ENCODE data around the gene VPS35L.
"Not testable (repeated sequence)": the region's sequence is repeated elsewhere in the genome, so short reads cannot be mapped to it uniquely, and the experiment has no call there.

VPS35L gene

DNA sequence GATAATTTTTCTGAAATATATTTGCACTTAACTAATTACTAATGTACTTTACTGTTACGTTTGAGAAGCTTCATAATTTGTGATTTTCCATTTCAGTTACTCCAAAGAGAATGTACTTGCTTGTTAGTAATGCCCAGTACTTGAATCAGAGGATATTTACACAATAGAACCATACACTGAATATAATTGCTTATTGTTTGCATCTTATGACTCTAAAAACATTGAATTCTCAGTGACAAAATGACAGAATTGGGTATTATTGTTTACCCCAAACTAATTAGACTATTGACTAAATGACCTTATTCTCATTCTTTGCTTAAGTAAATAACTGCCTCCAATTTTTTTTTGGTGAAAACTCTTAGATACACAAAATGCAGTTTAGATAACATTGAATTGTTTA lies 22.9 kb upstream of the VPS35L start:
- DNase-seq (ENCODE audit: low spot score), result no peak

DNA sequence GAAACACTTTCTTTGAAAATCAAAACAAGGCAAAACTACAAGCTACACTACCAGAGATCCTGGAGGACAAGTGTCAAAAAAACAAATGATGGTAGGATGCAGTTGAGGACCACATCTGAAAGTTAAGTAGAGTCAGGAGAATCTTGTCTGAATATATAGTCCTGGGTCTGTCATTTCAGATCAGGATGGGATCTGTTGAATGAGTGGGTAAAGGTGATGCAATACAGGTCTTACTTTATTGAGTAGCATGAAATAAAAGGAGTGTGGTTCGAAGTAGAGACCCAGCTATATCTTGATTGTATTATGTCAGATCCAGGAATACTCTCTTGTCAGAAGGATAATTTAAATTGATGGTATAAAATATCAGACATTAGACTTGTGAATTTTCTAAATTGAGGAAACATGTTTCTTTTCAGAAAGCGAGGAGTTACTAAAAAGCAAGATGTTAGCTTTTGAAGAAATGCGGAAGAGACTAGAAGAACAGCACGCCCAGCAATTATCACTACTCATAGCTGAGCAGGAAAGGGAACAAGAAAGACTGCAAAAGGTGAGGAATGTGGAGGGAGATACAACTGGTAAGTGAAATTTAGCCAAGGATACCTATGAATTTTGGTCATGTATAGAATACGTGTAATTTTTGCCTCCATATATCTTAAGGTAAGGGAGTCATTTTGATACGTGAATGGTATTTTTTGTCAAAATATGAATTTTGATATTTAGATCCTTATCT lies 15.1 kb upstream of the VPS35L start:
- DNase-seq (ENCODE audit: low spot score), result no peak

DNA sequence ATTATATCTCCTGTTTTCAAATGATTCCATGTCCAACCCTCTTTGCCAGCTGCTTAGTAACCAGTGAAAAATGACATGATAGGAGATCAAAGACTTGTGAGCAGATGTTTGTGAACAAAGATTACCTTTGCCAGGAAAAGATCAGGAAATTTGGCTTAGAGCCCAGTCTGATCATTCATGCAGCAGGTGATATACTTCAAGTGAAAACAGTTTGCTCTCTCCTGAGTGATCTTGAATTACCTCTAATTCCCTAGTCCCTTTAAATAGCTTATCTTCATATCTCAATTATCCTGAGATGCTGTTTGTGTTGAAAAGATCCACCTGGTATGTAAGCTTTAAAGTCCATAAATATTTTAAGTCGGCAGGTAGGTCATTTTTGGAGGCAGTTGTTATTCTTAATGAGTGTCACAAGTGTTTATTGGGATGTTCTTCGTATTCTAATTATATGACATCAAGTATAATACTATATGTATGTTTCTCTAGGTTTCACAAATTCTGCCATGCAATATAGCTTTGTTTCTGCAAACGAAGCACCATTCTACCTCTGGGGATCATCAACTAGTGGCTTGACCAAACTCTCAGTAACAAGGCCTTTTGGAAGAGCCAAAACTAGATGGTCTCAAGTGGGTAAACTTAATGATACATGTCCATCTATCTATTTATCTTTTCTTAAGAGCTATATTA lies 13.2 kb upstream of the VPS35L start:
- DNase-seq (ENCODE audit: low spot score), result no peak

DNA sequence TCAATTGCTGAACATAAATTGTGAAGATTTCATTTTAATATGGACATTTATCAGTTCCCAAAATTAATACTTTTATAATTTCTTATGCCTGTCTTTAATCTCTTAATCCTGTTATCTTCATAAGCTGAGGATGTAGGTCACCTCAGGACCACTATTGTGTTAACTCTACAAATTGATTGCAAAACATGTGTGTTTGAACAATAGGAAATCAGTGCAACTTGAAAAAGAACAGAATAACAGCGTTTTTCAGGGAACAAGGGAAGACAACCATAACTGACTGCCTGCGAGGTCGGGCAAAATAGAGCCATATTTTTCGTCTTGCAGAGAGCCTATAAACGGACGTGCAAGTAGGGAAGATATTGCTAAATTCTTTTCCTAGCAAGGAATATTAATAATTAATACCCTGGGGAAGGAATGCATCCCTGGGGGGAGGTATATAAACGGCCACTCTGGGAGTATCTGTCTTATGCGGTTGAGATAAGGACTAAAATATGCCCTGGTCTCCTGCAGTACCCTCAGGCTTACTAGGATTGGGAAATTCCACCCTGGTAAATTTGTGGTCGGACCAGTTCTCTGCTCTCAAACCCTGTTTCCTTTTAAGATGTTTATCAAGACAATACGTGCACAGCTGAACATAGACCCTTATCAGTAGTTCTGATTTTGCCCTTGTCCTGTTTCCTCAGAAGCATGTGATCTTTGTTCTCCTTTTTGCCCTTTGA lies 12.1 kb upstream of the VPS35L start:
- DNase-seq (ENCODE audit: low spot score), result not testable (repeated sequence)

DNA sequence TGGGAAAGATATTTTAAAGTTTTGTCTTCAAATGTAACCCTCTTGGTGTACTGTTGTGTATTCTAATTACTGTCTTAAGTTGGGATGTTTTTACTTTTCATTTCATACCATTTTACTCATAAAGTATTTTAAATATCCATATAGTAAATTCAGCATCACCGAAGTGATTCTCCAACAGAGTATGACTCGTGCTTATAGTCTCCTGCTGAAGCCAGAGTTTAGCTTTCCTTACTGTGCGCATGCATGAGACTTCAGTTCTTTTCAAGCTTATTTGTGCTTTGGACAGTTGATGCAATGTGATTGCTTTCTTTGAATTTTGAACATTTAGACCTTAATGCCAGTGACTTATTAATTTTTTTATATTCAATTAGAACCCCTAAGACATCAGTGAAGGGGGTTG lies 7.4 kb upstream of the VPS35L start:
- no peak for DNase-seq (ENCODE audit: low spot score)

DNA sequence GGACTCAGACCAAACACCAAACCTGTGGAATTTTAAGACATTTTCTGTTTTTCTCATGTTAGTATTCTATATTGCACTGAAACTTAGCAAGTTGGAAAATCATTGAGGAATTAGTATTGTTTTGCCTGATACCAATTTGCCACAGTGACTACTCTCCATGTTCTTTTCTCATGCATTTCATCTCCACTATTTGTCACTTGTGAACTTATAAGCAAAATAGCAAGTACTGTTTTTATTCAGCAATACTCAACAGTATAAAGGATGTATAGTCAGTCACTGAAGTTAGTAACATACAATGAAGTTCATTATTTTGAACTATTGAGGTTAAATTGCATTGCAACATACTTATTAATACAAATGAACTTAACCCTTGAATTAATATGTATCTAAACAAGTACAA lies 5.8 kb upstream of the VPS35L start:
- no peak for DNase-seq (ENCODE audit: low spot score)

DNA sequence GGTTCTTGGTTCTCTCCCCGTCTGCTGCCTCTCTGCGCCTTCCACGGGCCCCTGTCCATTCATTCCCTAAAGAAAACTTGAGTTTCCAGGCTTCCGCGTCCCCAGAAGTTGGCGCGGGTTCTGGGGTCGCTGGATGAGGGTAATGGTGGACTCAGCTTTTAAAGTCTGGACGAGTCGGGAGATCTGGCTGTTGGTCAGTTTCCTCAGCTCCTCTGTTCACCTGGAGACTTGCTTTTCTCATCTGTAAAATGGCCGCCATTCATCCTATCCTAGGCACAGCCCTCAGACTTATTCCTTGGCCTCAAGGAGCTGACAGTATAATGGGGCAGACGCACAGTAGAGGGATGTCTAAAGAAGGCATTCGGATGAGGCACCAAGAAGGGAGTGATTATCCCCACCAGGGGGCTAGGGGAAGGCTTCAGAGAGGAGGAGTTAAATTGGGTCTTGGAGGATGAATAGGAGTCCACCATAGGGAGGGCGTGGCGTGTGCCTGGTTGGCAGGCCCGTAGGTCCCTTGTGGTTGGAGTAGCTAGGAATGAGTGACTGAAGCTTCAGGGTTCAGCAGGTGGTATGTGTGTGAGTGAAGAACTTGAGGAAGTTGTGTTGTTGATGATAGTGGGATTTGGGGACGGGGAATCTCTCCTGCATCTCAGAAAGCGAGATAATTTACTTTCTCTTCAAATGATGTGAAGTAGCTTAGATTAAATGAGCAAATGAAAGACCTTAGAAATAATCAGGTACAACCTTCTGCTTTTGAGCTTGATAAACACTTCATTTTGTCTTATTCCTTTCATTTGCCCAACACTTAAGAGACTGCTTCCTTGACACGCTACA lies 652 bp downstream of the VPS35L start:
- DNase-seq (ENCODE audit: low spot score), result peak; percentile 44

DNA sequence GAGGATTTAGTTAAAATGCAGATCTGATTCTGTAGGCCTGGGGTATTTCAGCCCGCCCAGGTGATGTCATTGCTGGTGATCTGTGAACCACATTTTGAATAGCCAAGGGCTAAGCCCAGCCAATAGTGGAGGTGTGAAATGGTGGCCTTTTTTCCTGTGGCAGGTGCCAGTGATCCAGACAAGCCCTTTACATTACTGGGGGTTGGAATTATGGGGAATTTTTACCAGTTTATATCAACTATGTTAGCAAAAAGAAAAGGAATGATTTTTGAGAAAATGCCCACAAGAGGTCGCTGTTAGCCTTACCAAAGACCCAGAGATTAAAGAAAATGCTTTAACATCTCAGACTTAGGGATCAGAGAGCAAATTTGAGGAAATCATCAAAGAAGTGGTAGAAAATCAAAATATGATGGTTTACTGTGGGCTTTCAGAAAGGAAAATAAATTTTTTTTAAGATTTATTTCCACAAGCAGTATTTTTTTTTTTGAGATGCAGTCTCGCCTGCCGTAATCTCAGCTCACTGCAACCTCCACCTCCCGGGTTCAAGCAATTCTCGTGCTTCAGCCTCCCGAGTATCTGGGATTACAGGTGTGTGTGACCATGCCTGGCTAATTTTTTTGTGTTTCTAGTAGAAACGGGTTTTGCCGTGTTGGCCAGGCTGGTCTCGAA lies 3.9 kb downstream of the VPS35L start:
- DNase-seq (ENCODE audit: low spot score), result peak; percentile 64

DNA sequence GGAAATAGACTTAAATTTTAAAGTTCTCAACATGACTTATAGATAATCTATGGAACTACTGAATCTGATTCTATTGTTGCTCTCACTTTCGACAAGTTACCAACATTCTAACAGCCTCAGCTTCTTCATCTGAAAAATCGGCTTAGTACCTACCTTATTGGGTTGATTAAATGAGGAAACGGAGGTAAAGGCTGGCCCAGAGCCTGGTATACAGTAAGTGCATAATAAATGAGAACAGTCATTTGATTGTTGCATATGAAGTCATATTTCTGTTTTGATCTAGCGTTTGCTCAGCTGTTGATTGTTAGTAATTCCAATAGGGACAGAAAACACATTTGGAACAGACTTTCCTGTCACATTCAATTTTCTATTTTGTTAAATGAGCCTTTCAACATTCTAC lies 4.6 kb downstream of the VPS35L start:
- DNase-seq (ENCODE audit: low spot score), result no peak

DNA sequence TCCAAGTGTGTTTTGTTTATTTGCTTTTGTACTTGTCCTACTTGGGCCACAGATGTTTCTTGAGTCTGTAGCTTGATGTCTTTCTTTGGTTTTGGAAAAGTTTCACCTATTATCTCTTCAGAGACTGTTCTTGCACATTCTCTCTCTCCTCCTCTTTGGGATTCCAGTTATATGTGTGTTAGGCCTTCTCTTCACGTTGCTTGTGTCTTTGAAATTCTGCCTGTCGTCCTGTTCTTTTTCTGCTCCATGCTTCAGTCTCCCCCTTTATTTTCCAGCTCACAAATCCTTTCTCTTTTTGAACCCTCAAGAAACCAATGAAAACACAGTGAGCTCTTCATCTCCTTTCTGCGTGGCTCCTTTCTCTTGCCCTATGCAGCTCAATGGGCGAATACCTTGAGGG lies 7.9 kb downstream of the VPS35L start:
- no peak for DNase-seq (ENCODE audit: low spot score)

DNA sequence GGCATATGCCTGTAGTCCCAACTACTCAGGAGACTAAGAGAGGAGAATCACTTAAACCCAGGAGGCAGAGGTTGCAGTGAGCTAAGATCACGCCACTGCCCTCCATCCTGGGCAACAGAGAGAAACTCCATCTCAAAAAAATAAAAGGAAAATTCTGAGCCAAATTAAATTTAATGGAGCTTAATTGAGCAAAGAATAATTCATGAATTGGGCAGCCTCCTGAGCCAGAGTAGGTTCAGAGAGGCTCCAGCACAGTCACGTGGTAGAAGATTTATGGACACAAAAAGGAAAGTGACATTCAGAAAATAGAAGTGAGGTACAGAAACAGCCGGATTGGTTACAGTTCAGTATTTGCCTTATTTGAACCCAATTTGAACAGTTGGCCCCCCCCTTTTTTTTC lies 10.9 kb downstream of the VPS35L start:
- no peak for DNase-seq (ENCODE audit: low spot score)

DNA sequence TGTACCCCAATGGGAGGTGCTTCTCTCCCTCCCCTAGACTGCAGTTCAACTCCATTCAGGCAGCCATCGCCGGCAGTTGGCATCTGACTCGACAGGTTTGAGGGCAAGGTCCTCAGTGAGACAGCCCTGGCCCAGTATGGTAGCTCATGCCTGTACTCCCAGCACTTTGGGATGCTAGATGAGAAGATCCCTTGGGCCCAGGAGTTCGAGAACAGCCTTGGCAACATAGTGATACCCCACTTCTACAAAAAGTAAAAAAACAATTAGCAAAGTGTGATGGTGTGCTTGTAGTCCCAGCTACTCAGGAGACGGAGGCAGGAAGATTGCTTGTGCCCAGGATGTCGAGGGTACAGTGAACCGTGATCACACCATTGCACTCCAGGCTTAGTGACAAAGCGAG lies 12.1 kb downstream of the VPS35L start:
- no peak for DNase-seq (ENCODE audit: low spot score)

DNA sequence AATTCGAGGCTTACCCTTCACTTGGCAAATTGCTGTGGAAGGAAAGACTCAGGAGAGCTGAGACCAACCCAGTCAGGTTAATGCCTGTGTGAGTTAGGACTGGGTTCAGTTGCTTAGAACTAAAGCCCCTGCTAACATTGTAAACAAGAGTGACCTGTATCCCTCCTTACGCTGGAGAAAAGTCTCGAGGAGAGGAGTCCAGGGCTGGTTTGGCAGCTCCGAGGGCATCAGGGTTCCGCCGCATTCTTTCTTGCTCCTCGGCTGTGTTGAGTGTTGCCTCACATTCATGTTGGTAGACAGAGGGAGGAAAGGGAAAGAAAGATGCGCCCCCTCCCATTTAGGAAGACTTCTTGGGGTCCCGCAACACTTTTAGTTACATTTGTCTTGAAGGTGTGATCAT lies 18.5 kb downstream of the VPS35L start:
- DNase-seq (ENCODE audit: low spot score), result no peak

DNA sequence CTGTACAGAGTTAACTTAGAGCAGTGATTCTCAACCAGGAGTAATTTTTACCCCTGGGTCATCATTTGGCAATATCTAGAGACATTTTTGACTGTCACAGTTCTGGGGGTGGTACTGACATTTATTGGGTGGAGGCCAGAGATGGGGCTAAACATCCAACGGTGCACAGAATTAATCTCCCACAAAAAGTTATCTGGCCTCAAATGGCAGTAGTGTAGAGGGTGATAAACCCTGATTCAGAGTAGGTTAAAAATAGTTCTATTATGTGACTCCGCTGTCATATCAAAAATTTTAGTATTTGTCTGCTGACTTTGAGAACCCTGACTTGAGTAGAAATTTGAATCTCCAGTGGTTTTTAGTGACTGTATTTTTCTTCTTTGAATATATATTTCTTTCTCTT lies 19.1 kb downstream of the VPS35L start:
- no peak for DNase-seq (ENCODE audit: low spot score)

DNA sequence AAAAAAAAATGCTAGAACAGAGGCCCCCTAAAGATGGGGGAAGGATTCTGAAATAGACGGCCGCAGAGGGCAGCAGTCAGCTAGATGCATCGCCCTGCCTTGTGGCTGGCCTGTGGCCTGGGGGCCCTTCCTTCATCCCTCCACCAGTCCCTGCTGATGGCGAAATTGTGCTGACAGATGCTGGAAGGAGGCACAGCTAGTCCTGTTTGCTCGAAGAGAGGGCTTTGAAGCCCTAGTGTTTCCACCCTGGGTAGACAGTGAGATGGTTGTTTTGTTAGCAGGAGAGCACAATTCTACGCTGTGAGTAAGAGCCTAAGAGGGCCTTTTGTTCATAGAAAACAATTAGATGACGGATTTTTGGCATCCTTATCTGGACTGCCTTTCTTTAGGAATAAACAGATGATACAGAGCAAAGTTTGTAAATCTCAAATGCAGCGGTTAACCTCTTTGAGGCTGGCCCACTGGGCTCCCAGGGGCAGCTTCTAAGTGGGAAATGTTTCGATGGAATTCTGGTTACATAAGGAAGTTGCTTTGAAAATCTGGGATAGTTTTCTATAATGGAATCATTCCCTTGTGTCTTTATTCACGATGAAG lies 23.0 kb downstream of the VPS35L start:
- no peak for DNase-seq (ENCODE audit: low spot score)

DNA sequence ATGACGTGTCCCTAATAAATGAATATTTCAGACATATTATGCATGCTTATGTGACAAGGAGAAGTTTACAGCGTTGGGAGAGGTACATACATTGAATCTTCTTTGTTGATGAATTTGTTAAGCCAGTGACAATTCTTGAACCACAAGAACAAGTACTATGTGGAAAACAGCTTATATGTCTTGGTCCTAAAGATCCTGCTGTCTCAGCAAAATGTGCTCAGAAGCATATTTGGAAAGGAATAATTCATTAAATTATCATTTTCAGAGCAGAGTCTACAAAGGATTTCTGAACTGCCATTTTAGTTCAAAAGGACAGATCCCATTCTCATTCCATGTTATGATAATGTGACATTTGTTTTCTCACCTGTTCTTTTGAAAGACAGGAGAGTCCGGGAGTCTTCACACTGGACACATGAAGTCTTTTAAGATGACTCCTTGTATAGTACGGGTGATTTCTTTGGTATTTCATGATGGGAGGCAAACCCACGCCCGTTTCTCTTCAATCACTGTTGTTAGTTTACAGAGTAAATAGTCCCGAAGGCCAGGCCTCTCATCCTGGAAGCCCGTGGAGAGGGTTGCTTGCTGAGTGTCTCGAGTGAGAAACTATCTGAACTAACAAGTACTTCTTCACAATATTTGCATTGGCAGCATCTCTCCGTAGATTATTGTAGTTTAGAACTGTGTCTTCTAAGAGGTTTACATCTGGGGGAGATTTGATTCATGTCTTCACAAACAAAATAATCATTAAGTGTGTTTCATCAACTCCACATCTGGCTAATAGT lies 26.7 kb downstream of the VPS35L start:
- no peak for DNase-seq (ENCODE audit: low spot score)

DNA sequence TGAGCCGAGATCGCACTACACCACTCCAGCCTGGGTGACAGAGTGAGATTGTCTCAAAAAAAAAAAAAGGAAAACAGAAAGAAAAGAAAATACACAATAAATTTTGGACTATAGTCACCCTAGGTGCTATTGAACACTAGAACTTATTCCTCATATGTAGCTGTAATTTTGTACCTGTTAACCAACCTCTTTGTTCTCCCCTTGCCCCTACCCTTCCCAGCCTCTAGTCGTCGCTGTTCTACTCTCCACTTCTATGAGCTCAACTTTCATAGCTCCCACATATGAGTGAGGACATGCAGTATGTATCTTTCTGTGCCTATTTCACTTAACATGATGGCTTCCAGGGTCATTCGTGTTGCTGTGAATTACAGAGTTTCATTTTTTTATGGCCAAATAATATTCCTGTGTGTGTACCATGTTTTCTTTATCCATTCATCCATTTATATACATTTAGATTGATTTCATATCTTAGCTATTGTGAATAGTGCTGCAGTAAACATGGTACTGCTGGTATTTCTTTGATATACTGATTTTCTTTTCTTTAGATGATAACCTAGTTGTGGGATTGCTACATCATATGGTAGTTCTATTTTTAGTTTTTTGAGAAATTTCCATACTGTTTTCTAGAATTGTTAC lies 28.3 kb downstream of the VPS35L start:
- DNase-seq (ENCODE audit: low spot score), result peak; percentile 32

DNA sequence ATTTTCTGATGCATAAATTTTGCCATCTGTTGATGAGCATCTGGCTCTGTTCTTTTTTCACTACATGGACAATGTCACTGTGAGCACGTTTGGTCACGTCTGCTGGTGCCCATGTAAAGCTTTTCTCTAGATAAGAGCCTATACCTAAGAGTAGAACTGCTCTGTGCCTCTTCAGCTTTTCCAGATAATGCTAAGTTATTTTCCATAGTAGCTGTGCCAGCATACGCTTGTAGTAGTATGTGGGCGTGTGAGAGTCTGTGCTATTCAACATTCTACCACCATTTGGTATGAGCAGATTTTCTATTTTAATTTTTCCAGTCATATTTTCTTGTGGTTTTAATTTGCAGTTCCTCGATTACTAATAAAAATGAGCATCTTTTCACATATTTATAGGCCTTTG lies 33.2 kb downstream of the VPS35L start:
- peak; percentile 44 for DNase-seq (ENCODE audit: low spot score)

DNA sequence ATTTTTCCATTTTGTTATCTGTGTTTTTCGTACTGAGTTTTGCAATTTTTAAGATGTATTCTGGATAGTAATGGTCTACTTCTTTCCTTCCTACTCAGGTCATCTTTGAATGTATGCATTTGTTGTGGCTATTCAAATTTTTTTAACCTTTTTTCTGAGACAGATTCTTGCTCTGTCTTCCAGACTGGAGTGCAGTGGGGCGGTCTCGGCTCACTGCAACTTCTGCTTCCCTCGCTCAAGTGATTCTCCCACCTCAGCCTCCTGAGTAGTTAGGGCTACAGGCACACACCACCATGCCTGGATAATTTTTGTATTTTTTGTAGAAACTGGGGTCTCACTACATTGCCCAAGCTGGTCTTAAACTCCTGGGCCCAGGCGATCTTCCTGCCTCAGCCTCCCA lies 33.6 kb downstream of the VPS35L start:
- DNase-seq (ENCODE audit: low spot score), result no peak

DNA sequence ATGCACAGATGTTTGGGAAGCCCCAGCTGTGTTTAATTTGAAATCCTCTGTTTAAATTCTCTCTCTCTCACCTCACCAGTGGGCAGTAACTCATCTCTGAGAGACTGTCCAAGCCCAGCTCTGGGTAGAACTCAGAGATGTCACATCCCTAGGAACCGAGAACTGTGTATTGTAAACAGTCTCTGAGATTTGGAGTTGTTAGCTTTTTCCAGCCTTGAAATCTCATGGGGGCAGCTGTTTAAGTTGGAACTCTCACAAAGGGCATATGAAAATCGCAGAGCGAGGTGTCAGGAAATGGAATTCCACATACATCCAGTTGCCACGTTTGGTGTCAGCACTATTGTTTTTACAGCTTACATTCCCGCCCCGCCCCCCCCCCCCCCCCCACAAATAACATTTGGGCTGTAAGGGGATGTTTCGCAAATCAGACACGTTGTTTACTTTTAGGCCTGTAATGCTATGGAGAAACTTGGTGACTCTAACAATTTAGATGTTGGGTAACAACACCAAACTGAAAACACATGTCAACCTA lies 34.3 kb downstream of the VPS35L start:
- DNase-seq (ENCODE audit: low spot score), result peak; percentile 68
